Parathyroid adenoma (tissue), 2 donors: ENCODE data around the gene ATG4C.

Experiments used
- H2AFZ ChIP-seq: fragments of 300-600 bp; sonication (generic); one replicate; pipeline ENCODE4 v1.7.0; 2017; ENCODE audit warnings: antibody characterized with exemption, mild to moderate bottlenecking
- H3K27ac ChIP-seq: fragments of 300-600 bp; sonication (generic); one replicate; pipeline ENCODE4 v1.7.0; 2017
- H3K27me3 ChIP-seq: fragments of 300-600 bp; sonication (generic); one replicate; pipeline ENCODE4 v1.7.0; 2017; ENCODE audit warnings: low read length; ENCODE audit not compliant: control insufficient read depth, insufficient read depth
- H3K36me3 ChIP-seq: fragments of 300-600 bp; sonication (generic); one replicate; pipeline ENCODE4 v1.7.0; 2017; ENCODE audit warnings: low read length; ENCODE audit not compliant: control insufficient read depth, insufficient read depth
- H3K4me1 ChIP-seq: fragments of 300-600 bp; sonication (generic); one replicate; pipeline ENCODE4 v1.7.0; 2017; ENCODE audit warnings: control low read depth
- H3K4me2 ChIP-seq: fragments of 300-600 bp; sonication (generic); one replicate; pipeline ENCODE4 v1.7.0; 2017; ENCODE audit warnings: low read length
- H3K4me3 ChIP-seq: fragments of 300-600 bp; sonication (generic); one replicate; pipeline ENCODE4 v1.7.0; 2017; ENCODE audit warnings: low read depth, low read length
- H3K79me2 ChIP-seq: fragments of 300-600 bp; sonication (generic); one replicate; pipeline ENCODE4 v1.7.0; 2017; ENCODE audit warnings: control low read depth
- H3K9ac ChIP-seq: fragments of 300-600 bp; sonication (generic); one replicate; pipeline ENCODE4 v1.7.0; 2017; ENCODE audit warnings: mild to moderate bottlenecking
- H3K9me3 ChIP-seq: fragments of 300-600 bp; sonication (generic); one replicate; pipeline ENCODE4 v1.7.0; 2017; ENCODE audit warnings: low read length; ENCODE audit not compliant: control insufficient read depth
- TF ChIP-seq, protein P1 (sequence below): fragments of 300-600 bp; sonication (generic); IDR thresholded peaks from one replicate; pipeline ENCODE4 v1.7.0; 2017; ENCODE audit warnings: antibody characterized with exemption, mild to moderate bottlenecking
- donor health status: primary hyperparathyroidism.

Gene ATG4C

GRCh38 chr1:62891956-62892562, 108.1 kb downstream of the ATG4C start:
- TF ChIP-seq, protein P1, sequence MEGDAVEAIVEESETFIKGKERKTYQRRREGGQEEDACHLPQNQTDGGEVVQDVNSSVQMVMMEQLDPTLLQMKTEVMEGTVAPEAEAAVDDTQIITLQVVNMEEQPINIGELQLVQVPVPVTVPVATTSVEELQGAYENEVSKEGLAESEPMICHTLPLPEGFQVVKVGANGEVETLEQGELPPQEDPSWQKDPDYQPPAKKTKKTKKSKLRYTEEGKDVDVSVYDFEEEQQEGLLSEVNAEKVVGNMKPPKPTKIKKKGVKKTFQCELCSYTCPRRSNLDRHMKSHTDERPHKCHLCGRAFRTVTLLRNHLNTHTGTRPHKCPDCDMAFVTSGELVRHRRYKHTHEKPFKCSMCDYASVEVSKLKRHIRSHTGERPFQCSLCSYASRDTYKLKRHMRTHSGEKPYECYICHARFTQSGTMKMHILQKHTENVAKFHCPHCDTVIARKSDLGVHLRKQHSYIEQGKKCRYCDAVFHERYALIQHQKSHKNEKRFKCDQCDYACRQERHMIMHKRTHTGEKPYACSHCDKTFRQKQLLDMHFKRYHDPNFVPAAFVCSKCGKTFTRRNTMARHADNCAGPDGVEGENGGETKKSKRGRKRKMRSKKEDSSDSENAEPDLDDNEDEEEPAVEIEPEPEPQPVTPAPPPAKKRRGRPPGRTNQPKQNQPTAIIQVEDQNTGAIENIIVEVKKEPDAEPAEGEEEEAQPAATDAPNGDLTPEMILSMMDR, result no peak
- no peak overlapping the region for H3K27ac ChIP-seq

GRCh38 chr1:62897788-62898187, 113.9 kb downstream of the ATG4C start:
- Histone ChIP-seq H3K4me3 (no peak overlapping the region), H3K27me3 (no peaks in the 10 kb centered on the region), H3K4me1 (no peaks in the 10 kb centered on the region), H3K36me3 (no peaks in the 10 kb centered on the region), H3K79me2 (no peaks in the 10 kb centered on the region), H3K27ac (no peak overlapping the region), H3K9ac (no peak overlapping the region), H3K9me3 (no peaks in the 10 kb centered on the region), H3K4me2 (no peak overlapping the region), H2AFZ (no peak overlapping the region)
- TF ChIP-seq, protein P1, result no peak

More at GRCh38 chr1:62891956-62892562, 108.1 kb downstream of the ATG4C start:
- H3K4me2 ChIP-seq, result no peak overlapping the region
- no peaks in the 10 kb centered on the region for H3K79me2 ChIP-seq
- no peak overlapping the region for H3K9ac ChIP-seq
- H2AFZ ChIP-seq, result no peak overlapping the region
- H3K4me1 ChIP-seq, result no peaks in the 10 kb centered on the region
- no peaks in the 10 kb centered on the region for H3K36me3 ChIP-seq
- no peak overlapping the region for H3K4me3 ChIP-seq
- H3K27me3 ChIP-seq, result no peaks in the 10 kb centered on the region
- no peaks in the 10 kb centered on the region for H3K9me3 ChIP-seq

DNA sequence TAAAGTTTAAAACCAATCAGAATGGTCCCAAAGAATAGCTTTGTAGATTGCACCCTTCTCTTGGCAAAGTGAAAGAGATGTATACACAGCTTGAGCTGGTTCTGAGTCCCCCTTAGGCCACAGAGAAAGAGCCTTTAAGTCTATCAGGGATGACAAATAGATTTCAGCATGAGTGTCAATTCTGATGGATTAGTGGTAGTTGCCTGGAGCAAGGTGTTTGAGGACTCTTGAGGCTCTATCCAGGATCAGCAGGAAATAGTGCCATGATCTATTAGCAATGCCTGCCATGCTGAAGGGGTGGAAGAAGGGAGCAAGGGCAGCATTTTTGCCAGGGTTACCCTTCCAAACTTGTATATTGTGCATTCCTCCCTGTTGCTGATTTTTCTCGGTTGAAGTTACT, 116.6 kb downstream of the ATG4C start:
- no peak overlapping the region for H3K9ac ChIP-seq

GRCh38 chr1:62901650-62902049, 117.7 kb downstream of the ATG4C start:
- no peaks in the 10 kb centered on the region for H3K9me3 ChIP-seq
- no peak overlapping the region for H2AFZ ChIP-seq
- H3K4me2 ChIP-seq, result no peak overlapping the region
- no peak overlapping the region for H3K27ac ChIP-seq
- no peaks in the 10 kb centered on the region for H3K79me2 ChIP-seq
- no peaks in the 10 kb centered on the region for H3K36me3 ChIP-seq
- TF ChIP-seq, protein P1, result no peak
- no peak overlapping the region for H3K4me3 ChIP-seq
- no peak overlapping the region for H3K9ac ChIP-seq
- no peaks in the 10 kb centered on the region for H3K4me1 ChIP-seq
- no peaks in the 10 kb centered on the region for H3K27me3 ChIP-seq

More for the DNA sequence above, 116.6 kb downstream of the ATG4C start:
- TF ChIP-seq, protein P1, result no peak
- no peak overlapping the region for H2AFZ ChIP-seq
- no peak overlapping the region for H3K4me3 ChIP-seq
- H3K4me2 ChIP-seq, result no peak overlapping the region
- no peaks in the 10 kb centered on the region for H3K9me3 ChIP-seq
- H3K36me3 ChIP-seq, result no peaks in the 10 kb centered on the region
- H3K27me3 ChIP-seq, result no peaks in the 10 kb centered on the region
- no peak overlapping the region for H3K27ac ChIP-seq
- no peaks in the 10 kb centered on the region for H3K4me1 ChIP-seq
- no peaks in the 10 kb centered on the region for H3K79me2 ChIP-seq

- Histone ChIP-seq H3K4me2 (no peak overlapping the region), H3K79me2 (no peaks in the 10 kb centered on the region), H3K4me1 (no peaks in the 10 kb centered on the region), H3K9me3 (no peaks in the 10 kb centered on the region), H3K36me3 (no peaks in the 10 kb centered on the region), H3K9ac (no peak overlapping the region), H3K4me3 (no peak overlapping the region), H3K27ac (no peak overlapping the region), H3K27me3 (no peaks in the 10 kb centered on the region), H2AFZ (no peak overlapping the region)
- TF ChIP-seq, protein P1, result no peak
Measured at GRCh38 chr1:62903522-62903921, 119.6 kb downstream of the ATG4C start.
